ENCODE results near the gene RNGTT.
A peak's percentile ranks its signal among the peaks of the same experiment; 100 is the strongest.

Gene RNGTT

DNA sequence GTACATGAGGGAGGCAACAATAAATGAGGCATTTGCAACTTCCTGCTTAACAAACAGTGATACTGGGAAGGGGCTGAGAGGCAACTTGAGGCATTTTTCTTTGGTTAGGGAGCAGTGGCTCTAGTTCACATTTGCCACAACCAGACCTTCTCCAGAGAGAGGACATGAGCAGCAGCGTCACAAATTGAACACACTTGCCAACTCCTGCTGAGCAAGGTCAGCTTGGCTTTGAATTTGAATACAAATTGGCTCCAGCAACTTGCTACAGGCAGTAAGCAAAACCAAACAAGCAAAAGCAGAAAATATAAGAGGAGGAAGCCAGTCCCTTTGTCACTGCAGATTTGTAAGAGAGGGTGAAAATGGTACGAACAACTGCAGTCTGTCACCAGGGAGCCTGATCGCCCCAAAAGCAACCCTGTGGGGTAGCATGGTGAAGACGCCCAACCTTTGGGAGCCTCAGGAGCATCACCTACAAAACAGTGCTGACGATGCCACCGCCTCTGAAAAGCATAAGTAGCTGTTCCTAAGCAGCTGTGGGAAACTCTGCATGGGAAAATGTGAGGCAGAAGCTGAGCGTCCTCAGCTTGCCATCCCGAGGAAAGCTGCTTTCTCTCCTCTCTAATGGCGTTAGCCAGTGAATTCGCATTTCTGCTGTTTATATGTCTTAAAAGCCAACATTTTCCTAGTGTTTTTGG lies 378.7 kb downstream of the RNGTT start:
- peak in 1 of 2 experiments; percentile 12 for DNase-seq (ENCODE audit: low read depth in 1 of 2, low spot score in 1 of 2)
- in situ Hi-C loops (cut with HindIII; ENCODE audit: low pct_unique_long_range_greater_than_20kb, low sequenced_read_pairs) = no loop called here
- no peak for TF ChIP-seq JUND (IDR thresholded peaks at IDR 0.05; ENCODE audit: low read depth)

DNA sequence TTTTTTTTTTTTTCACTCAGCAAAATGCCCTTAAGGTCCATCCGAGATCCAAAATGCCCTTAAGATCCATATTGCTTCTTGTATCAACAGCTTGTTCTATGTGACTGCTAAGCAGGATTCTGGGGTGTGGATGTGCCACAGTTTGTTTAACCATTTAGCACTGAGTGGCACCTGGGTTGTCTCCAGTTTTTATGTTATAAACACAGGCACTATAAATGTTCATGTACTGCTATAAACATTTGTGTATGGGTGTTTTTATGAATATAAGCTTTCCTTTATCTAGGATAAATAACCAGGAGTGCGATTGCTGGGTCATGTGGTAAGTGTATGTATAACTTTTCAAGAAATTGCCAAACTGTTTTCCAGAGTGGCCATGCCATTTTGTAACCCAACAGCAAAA lies 386.0 kb downstream of the RNGTT start:
- DNase-seq (ENCODE audit: low read depth in 1 of 2, low spot score in 1 of 2) = no peak
- no peak for TF ChIP-seq JUND (IDR thresholded peaks at IDR 0.05; ENCODE audit: low read depth)
- in situ Hi-C loops (cut with HindIII; ENCODE audit: low pct_unique_long_range_greater_than_20kb, low sequenced_read_pairs) = no loop called here

DNA sequence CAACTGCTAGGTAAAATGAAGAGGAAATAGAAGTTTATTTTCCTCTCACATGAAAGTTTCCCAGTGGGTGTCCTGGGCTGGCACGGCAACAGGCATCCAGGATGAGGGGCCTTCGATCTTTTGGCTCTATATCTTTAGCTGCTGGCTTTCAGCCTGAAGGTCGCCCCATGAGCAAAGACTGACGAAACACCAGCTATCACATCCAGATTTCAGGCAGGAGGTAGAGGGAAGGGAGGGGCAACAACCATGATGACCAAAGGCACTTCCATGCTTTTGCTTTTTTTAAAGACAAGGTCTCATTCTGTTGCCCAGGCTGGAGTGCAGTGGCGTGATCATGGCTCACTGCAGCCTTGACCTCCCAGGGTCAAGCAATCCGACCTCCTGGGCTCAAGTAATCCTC lies 387.9 kb downstream of the RNGTT start:
- DNase-seq (ENCODE audit: low read depth in 1 of 2, low spot score in 1 of 2) = no peak
- in situ Hi-C loops (cut with HindIII; ENCODE audit: low pct_unique_long_range_greater_than_20kb, low sequenced_read_pairs) = no loop called here
- no peak for TF ChIP-seq JUND (IDR thresholded peaks at IDR 0.05; ENCODE audit: low read depth)

- DNase-seq (ENCODE audit: low read depth in 1 of 2, low spot score in 1 of 2) = no peak
- in situ Hi-C loops (cut with HindIII; ENCODE audit: low pct_unique_long_range_greater_than_20kb, low sequenced_read_pairs) = no loop called here
- TF ChIP-seq JUND (IDR thresholded peaks at IDR 0.05; ENCODE audit: low read depth) = no peak
Observed at GRCh38 chr6:88574651-88575050, 388.8 kb downstream of the RNGTT start.

GRCh38 chr6:88574031-88574430 lies 389.4 kb downstream of the RNGTT start:
- no peak for TF ChIP-seq JUND (IDR thresholded peaks at IDR 0.05; ENCODE audit: low read depth)
- in situ Hi-C loops (cut with HindIII; ENCODE audit: low pct_unique_long_range_greater_than_20kb, low sequenced_read_pairs) = no loop called here
- no peak for DNase-seq (ENCODE audit: low read depth in 1 of 2, low spot score in 1 of 2)

DNA sequence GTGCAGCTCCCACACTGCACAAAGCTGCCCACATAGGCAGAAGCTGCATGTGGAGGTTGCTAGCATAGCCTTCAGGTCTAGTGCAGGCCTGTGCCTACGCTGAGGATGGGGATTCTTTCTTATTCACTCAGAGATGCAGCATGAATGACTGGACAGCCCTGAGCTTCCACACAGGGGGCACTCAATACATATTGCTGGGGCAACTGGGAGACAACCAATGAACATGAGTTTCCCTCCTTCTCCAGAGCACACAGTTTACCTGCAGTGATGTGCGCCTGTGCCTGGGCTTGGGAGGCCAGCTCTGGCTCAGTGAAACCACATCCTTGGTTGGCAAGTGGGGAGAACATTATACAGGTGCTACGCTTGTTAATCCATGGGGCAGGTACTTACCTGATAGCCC lies 389.9 kb downstream of the RNGTT start:
- in situ Hi-C loops (cut with HindIII; ENCODE audit: low pct_unique_long_range_greater_than_20kb, low sequenced_read_pairs) = no loop called here
- TF ChIP-seq JUND (IDR thresholded peaks at IDR 0.05; ENCODE audit: low read depth) = no peak
- no peak for DNase-seq (ENCODE audit: low read depth in 1 of 2, low spot score in 1 of 2)

GRCh38 chr6:88572449-88573139 lies 390.8 kb downstream of the RNGTT start:
- no peak for DNase-seq (ENCODE audit: low read depth in 1 of 2, low spot score in 1 of 2)
- TF ChIP-seq JUND (IDR thresholded peaks at IDR 0.05; ENCODE audit: low read depth) = no peak
- in situ Hi-C loops (cut with HindIII; ENCODE audit: low pct_unique_long_range_greater_than_20kb, low sequenced_read_pairs) = no loop called here

DNA sequence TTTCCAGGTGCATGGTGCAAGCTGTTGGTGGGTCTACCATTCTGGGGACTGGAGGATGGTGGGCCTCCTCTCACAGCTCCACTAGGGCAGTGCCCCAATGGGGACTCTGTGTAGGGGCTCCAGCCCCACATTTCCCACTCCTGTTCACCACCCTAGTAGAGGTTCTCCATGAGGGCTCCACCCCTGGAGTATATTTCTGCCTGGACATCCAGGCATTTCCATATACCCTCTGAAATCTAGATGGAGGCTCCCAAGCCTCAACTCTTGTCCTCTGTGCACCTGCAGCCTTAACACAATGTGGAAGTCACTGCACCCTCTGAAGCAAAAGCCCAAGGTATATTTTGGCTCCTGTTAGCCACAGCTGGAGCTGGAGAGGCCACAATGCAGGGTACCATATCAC lies 393.5 kb downstream of the RNGTT start:
- TF ChIP-seq JUND (IDR thresholded peaks at IDR 0.05; ENCODE audit: low read depth) = no peak
- in situ Hi-C loops (cut with HindIII; ENCODE audit: low pct_unique_long_range_greater_than_20kb, low sequenced_read_pairs) = no loop called here
- no peak for DNase-seq (ENCODE audit: low read depth in 1 of 2, low spot score in 1 of 2)

GRCh38 chr6:88567696-88568095 lies 395.7 kb downstream of the RNGTT start:
- TF ChIP-seq JUND (IDR thresholded peaks at IDR 0.05; ENCODE audit: low read depth) = no peak
- in situ Hi-C loops (cut with HindIII; ENCODE audit: low pct_unique_long_range_greater_than_20kb, low sequenced_read_pairs) = no loop called here
- DNase-seq (ENCODE audit: low read depth in 1 of 2, low spot score in 1 of 2) = no peak

- DNase-seq (ENCODE audit: low read depth in 1 of 2, low spot score in 1 of 2) = no peak
- in situ Hi-C loops (cut with HindIII; ENCODE audit: low pct_unique_long_range_greater_than_20kb, low sequenced_read_pairs) = no loop called here
- TF ChIP-seq JUND (IDR thresholded peaks at IDR 0.05; ENCODE audit: low read depth) = no peak
Observed at GRCh38 chr6:88566746-88567534, 396.5 kb downstream of the RNGTT start.

DNA sequence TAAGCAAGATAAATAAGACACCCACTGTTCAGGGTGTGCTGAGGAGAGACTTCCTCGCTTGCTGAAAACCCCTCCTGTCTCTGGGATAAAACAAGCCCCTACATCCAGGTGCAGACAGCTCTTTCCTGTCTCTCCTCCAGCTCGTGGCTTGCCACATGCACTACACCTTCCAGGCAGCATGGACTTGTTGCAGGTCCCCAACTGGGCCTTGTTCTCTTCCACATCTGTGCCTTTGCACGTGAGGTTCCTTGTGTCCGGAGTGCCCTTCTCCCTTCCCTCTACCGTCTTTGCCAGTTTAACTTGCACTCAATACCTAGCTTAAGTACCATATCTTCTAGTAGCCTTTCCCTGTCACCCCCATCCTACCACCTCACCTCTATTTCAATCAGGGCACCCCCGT lies 397.6 kb downstream of the RNGTT start:
- TF ChIP-seq JUND (IDR thresholded peaks at IDR 0.05; ENCODE audit: low read depth) = no peak
- DNase-seq (ENCODE audit: low read depth in 1 of 2, low spot score in 1 of 2) = no peak
- in situ Hi-C loops (cut with HindIII; ENCODE audit: low pct_unique_long_range_greater_than_20kb, low sequenced_read_pairs) = no loop called here

DNA sequence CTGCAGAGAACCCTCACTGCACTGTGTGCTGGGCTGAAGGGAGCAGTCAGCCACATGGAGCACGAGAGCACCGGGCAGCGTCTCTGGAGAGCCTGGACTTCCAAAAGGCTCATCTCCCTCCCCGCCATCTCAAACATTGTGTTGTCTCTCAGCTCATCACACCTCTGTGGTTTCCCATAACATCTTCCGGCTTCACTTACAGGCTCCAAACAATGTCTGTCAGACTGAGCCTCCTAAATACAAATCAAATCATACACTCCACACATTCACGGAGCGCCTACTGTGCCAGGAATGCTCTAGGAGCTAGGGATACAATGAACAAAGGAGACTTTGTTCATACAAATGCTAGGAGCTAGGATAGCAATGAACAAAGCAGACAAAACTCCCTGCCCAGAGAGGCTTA lies 398.0 kb downstream of the RNGTT start:
- no peak for DNase-seq (ENCODE audit: low read depth in 1 of 2, low spot score in 1 of 2)
- no peak for TF ChIP-seq JUND (IDR thresholded peaks at IDR 0.05; ENCODE audit: low read depth)
- in situ Hi-C loops (cut with HindIII; ENCODE audit: low pct_unique_long_range_greater_than_20kb, low sequenced_read_pairs) = no loop called here

DNA sequence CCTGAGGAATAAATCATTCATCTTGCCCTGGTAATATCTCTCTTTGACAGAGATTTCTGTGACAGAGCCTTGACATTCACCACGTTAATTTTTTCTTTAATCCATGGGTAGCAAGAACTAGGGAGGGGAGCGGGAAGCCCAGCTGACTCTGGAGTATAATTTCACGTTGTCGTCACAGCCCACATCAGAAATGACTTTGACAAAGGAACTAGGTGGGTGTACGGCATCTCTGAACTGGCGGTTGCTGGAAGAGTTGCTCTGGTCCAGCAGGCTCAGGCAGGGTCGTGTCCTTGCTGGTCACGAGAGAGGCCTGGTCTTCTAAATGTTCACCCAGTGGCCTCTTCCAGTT lies 400.2 kb downstream of the RNGTT start:
- no peak for DNase-seq (ENCODE audit: low read depth in 1 of 2, low spot score in 1 of 2)
- TF ChIP-seq JUND (IDR thresholded peaks at IDR 0.05; ENCODE audit: low read depth) = no peak
- in situ Hi-C loops (cut with HindIII; ENCODE audit: low pct_unique_long_range_greater_than_20kb, low sequenced_read_pairs) = no loop called here
